Inflammatory macrophage treated with lipopolysaccharide for 4 hours (primary cell): ENCODE data around the gene PRR19.
"Not testable (repeated sequence)": the region's sequence is repeated elsewhere in the genome, so short reads cannot be mapped to it uniquely, and the experiment has no call there.

ENCODE experiments used
- DNase-seq: peaks from one replicate; pipeline ENCODE4 v3.0.0-alpha.2; 2020

Gene PRR19

GRCh38 chr19:42301646-42302203, at the start of gene PRR19:
Gene PRR19 (plus strand): TSS chr19:42302132. CDS start chr19:42309585, 7,453 bp downstream.
- no peak for DNase-seq

- DNase-seq = peak; percentile 16
Observed at GRCh38 chr19:42252365-42253244, 49.3 kb upstream of the PRR19 start.

DNA sequence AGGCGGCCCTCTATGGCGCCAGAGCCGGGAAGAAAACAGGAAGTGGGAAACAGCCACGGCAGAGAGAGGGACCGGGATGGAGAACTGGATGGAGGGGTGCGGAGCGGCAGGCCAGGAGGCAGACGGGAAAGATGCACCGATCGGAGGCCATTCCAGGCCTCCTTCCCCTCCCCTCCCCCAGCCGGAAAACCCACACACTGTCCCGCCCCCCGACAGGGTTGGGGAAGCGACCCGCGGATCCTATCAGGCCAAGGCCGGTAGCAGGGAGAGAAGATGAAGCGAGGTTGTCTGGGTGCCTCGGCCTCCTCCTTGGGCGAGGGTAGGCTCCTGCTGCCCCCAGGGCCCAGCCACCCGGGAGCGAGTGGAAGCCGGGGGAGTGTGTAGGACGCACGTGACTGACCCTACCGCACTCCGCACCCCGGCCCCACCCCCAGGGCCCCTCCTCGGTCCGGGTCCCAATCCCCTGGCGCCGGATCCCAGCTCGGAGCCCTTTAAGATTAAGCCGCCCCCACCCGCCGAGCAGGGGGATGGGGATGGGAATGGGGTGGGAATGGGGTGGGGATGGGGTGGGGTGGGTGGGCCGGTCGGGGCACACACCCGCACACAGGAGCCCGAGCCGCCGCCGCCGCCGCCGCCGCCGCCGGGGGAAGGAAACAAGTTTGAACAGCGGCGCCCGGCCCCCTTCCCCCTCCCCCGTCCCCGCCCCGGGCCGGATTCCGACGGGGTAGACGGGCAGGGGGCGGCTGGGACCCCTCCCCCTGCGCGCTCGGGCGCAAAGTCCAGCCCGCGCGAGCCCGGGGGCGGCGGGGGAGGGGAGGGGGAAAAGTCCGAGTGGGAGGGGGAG, 48.5 kb upstream of the PRR19 start:
- DNase-seq = peak; percentile 25

DNA sequence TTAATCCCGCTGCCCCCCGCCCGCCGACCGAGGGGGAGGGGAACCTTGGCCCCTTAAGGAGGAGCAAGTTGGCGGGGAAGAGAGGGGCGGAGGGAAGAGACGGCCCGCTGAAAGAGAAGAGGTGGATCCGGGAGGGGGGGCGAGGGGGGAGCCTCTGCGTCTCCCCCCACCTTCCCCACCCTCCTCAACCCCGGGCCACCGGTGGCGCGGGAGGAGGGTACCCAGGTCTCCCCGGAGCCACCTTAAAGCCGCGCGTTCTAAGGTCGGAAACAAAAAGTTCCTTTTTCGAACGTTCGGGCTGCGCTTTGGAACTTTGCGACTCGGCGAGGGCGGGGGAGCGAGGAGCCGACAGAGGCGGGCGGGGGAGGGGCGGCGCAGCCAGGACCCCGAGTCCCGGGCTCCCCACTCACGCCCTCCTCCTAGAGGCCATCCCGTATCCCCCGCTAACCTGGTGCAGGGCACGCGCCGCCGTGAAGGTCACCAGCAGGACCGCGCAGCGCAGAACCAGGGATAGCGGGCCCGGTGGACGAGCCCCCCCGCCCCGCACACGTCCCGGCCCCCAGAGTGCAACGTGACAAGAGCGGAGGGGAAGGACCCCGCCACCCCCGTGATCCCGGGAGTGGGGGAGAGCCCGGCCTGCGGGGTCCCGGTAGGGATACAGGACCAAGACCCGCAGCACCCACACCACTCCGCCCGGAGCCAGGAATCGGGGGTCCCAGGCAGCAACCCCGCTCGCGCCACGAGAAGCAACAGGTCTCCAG, 47.7 kb upstream of the PRR19 start:
- DNase-seq = peak; percentile 74

DNA sequence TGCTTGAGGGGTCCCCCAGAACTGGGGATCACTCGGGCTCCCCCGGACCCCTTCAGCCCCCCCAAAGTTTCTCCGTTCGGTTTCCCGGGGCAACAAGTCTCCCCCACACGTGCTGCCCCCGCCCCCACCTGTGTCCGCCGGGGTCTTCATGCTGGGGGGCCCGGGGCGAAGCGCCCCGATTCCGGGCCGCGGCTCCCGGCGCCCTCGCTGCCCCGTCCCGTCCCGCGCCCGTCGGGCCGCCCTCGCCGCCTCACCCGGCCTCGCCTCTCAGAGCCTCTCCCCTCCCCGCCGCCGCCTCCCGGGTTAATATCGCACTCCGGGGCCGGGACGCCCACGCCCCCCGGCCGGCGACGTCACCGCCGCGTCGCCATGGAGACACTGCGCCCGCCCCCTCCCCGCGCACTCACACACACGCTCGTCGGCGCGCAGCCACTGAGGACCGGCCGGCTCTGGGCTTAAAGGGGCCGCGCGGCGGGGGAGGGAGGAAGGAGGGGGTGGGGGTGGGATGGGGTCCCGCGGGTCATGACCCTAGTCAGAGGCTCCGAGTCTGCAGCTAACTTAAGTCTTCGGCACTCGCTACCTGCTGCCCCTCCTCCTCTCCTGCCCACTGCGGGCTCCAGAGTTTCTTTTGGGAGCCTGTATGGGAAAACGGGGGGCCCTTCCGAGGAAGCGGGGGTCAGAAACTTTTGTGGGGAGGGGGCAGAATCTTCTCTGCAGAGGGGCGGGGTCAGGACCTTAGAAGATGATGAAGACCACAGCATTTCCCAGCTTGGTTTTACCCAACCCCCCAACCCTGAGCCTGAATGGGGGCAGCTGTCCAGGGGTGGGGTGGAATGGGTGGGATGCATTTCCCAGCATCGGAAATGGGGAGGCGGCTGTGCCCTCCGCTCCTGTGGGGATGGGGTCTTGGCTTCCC, 46.8 kb upstream of the PRR19 start, which contains the start of gene ERF:
Gene ERF, minus strand, starts transcription at position 279 of the 916 bp plus-strand sequence. Its CDS starts 129 bp downstream, at position 150.
- peak; percentile 93 for DNase-seq

DNA sequence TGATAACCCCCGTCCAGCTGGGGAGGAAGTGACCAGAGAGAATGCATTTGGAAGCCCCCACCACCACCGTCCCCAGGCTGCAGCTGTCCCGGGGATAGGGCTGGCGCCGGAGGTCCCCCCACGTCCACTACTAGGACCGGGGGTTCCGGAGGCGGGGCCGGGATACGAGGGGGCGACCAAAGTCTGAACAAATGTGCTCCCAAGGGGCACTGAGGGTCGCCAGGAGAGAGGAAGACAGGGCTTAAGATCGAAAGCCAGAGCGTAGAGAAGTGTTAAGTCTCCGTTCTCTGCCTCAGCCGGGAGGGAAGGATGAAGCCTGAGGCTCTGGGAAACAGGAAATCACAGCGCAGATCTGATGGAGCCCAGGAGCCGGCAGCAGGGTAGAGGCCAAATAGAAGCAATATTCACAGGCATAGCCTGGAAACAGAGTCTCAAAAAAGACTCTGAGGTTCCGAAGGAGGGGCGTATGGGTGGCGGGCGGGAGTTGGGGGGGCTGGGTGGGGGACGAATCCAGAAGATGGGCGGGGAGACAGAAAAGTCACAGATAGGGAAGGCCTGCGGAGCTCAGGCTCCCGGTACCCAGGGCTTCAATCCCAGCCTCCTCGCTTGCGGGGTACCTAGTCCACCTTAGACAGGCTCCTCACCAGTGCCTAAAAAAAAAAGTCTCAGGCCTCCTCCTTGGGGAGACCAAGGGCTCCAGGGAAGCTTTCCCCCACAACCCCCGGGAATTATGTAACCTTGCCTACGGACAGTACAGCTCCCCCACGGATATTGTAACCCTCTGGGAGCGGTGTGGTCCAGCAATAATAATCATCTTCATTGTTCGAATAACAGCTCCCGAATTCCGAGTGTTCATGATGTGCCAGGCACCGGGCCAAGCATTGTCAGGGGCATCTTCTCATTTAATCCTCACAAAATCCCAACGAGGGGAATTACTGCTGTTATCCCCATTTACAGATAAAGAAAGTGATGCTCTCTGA, 45.9 kb upstream of the PRR19 start:
- DNase-seq = no peak

GRCh38 chr19:42257842-42258241, 44.1 kb upstream of the PRR19 start:
- not testable (repeated sequence) for DNase-seq

GRCh38 chr19:42261763-42262162, 40.2 kb upstream of the PRR19 start:
- no peak for DNase-seq

DNA sequence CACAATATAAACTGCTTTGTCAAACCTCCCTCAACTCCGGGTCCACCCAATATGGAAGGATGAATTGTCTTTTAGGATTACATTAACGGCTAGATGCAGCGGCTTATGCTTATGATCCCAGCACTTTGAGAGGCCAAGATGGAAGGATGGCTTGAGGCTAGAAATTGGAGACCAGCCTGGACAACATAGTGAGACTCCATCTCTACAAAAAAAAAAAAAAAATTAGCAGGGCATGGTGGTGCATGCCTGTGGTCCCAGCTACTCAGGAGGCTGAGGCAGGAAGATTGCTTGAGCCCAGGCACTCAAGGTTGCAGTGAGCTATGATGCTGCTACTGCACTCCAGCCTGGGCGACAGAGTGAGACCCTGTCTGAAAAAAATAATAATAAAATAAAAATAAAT, 35.8 kb upstream of the PRR19 start:
- DNase-seq = not testable (repeated sequence)

GRCh38 chr19:42266928-42267603, 34.9 kb upstream of the PRR19 start:
- not testable (repeated sequence) for DNase-seq

DNA sequence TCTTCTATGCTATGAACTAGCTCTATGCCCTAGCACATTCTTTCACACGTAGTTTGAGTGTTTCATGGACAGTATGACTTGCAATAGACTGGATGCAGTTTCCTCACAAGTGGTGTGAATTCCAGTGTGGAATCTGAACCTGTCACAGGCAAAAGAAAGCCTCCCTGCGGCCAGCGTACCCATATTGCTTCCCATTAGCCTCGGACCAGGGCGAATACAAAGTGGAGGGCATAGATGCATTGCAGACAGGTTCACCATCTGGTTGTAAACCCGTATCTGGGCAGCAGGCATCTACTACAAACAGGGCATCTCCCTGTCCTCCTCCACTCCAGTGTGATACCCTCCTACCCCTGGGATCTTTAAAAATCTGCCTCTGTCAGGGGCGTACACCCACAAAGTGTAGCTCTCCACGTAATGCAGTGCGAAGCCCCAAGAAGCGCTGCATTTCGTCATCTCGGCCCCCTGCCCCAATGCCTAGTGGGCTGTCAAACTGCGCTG, 34.2 kb upstream of the PRR19 start:
- DNase-seq = no peak

GRCh38 chr19:42268142-42268703, 33.7 kb upstream of the PRR19 start:
- DNase-seq = peak; percentile 100

DNA sequence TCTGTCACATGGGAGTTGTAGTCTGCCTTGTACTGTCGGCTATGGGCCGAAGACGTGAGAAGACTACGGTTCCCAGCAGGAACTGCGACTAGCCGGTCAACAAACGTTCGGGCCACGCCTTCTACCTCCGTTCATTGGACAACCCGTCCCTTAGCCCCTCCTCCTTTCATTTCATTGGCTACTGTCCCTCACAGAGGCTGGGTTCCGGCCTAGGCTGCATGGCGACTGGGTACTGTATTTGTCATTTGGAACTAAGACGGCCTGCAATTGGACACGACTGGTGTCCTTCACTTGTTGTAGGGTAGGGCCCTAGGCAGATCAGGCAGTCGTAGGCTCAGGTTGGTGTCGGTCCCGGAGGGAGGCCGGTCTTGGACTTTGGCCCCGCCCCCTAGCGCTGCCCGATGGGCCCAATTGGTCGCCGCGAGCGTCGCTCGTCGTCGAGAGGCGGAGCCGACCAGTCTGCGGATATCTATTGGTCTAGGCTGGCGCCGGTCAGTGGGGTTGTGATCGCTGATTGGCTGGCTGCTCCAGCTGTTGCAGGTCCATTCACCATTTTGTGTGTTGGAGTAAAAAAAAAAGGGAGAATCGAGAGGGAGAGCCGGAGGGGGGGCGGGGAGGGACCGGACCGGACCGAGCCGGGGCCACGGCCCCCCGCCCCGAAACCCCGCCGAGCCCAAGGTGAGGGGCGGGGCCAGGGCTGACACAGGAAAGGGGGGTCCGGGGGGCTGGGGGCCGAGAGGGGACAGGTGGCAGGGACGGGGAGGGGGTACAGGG, 33.0 kb upstream of the PRR19 start, which contains the start of gene CIC:
Gene CIC, plus strand, starts transcription at position 549 of the 774 bp plus-strand sequence. CDS start 2,532 bp downstream, outside the sequence.
- DNase-seq = peak; percentile 100

DNA sequence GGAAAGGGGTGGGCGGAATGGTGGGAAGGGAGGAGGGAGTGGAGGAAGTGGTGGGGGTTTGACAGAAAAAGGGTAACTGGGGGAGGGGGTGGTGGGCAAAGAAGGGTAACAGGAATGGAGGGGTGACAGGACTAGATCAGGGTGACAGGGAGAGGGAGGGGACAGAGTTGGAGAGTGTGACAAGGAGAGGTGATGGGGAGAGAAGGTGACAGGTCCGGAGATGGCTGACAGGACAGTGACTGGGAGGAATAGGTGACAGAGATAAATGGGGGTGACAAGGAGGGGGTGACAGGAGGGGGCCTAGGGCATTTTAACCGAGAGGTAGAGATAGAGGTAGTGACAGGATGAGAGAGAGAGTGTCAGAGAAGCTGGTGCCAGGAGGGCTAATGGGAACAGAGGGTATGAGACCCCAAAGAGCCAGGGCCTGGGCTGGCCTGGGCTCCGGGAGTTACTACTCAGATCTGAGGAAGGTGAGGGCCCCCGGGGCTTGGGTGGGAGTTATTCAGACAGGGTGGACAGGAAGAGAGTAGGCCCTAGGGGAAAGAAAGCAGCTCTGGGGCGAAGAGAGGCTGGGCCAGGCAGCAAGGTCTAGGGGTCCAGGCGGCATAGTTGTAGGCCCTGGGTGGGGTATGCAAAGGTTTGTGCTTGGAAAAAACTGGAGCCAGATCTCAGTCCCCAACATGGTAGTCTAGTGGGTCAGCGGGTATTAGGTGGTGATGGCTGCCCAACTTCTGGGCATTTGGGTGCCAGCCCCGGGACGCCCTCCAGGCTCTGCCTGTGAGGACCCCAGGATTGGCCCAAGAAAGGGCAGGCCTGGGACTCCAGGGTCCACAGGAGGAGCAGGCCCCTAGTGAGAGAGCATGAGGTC, 32.2 kb upstream of the PRR19 start:
- DNase-seq = no peak

DNA sequence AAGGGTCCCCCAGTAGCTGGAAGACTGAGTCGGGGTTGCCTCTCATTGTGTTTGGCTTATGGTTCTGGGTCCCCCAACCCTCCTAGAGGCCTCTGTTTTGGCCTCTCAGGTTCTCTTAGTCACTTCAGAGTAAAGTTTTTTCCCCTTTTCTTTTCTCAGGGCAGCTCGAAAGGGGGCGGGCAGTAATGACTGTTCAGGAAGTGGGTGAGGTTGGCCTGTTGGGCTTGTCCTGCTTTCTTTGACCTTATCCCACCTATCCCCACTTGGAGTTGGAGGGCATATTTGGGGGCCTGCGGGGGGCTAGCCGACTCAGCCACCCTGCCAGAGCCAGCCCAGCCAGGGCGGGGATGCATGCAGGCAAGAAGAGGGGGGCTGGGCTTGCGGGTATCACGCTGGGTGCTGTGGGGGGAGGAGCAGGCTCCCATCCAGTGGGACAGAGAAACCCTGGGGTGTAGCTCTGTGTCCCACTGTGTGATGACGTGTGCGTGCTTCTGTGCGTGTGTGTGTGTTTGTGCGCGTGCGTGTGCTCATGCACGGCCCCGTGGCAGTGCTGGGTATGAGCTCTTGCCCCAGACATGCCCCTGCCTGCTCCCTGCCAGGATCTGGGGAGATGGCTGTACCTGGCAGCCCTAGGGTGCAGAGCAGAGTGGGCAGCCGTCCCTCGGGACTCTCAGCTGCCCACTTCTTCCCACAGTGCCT, 31.4 kb upstream of the PRR19 start:
- DNase-seq = peak; percentile 78

GRCh38 chr19:42271045-42271419, 30.9 kb upstream of the PRR19 start:
- DNase-seq = no peak
